DOHH2 (cell line): ENCODE data around the gene RHOT2.

Experiments used
- H3F3A ChIP-seq: fragments of 200-600 bp; sonication (generic), shearing (Covaris generic); 2 replicates; pipeline ENCODE4 v1.6.0; 2016; ENCODE audit warnings: antibody characterized with exemption, mild to moderate bottlenecking; ENCODE audit not compliant: control insufficient read depth, insufficient read depth
- H3K27ac ChIP-seq: fragments of 200-600 bp; sonication (generic); 2 replicates; pipeline ENCODE4 v1.5.1; 2014; ENCODE audit warnings: low read depth, mild to moderate bottlenecking, low read length, moderate library complexity
- H3K27me3 ChIP-seq: fragments of 200-600 bp; sonication (generic); 2 replicates; pipeline ENCODE4 v1.6.1; 2014; ENCODE audit warnings: mild to moderate bottlenecking, low read length, mixed read lengths; ENCODE audit not compliant: control insufficient read depth
- H3K36me3 ChIP-seq: fragments of 200-600 bp; sonication (generic); 2 replicates; pipeline ENCODE4 v1.6.1; 2014; ENCODE audit warnings: mild to moderate bottlenecking, low read length, moderate library complexity, mixed read lengths; ENCODE audit not compliant: control insufficient read depth
- H3K4me1 ChIP-seq: fragments of 200-600 bp; sonication (generic); 2 replicates; pipeline ENCODE4 v1.6.1; 2014; ENCODE audit warnings: mild to moderate bottlenecking, low read length, mixed read lengths; ENCODE audit not compliant: control insufficient read depth
- H3K4me2 ChIP-seq: fragments of 200-600 bp; sonication (generic); 2 replicates; pipeline ENCODE4 v1.6.0; 2014; ENCODE audit warnings: mild to moderate bottlenecking, low read length, moderate library complexity
- H3K4me3 ChIP-seq: fragments of 200-600 bp; sonication (generic); 2 replicates; pipeline ENCODE4 v1.5.1; 2014; ENCODE audit warnings: mild to moderate bottlenecking, low read length, mixed read lengths
- H3K79me2 ChIP-seq: fragments of 200-600 bp; sonication (generic); 2 replicates; pipeline ENCODE4 v1.6.1; 2014; ENCODE audit warnings: mild to moderate bottlenecking, low read length, mixed read lengths; ENCODE audit not compliant: control insufficient read depth
- H3K9me2 ChIP-seq: fragments of 200-600 bp; sonication (generic); replicated peaks from 2 replicates; pipeline ENCODE4 v1.6.1; 2014; ENCODE audit warnings: mild to moderate bottlenecking, low read length, mixed read lengths; ENCODE audit not compliant: control insufficient read depth
- H3K9me3 ChIP-seq: fragments of 200-600 bp; sonication (generic); 2 replicates; pipeline ENCODE4 v1.6.1; 2014; ENCODE audit warnings: antibody characterized with exemption, low read length, mixed read lengths; ENCODE audit not compliant: control insufficient read depth, insufficient read depth
- H4K20me1 ChIP-seq: fragments of 200-600 bp; sonication (generic); 2 replicates; pipeline ENCODE4 v1.6.0; 2014; ENCODE audit warnings: low read depth, mild to moderate bottlenecking, antibody characterized with exemption, low read length, moderate library complexity; ENCODE audit not compliant: control insufficient read depth, insufficient read depth
- CTCF ChIP-seq: fragments of 200-600 bp; sonication (generic); IDR thresholded peaks from one replicate; pipeline ENCODE4 v1.5.1; 2014; ENCODE audit warnings: antibody characterized with exemption, mild to moderate bottlenecking, low read depth, low read length; ENCODE audit not compliant: poor library complexity, severe bottlenecking
- EZH2phosphoT487 ChIP-seq: fragments of 200-600 bp; sonication (generic); IDR thresholded peaks from 2 replicates; pipeline ENCODE4 v1.6.1; 2017; ENCODE audit warnings: borderline replicate concordance, mild to moderate bottlenecking, antibody characterized with exemption, low read length, moderate library complexity, mixed read lengths

The RHOT2 gene

GRCh38 chr16:676913-677312 is 9.0 kb downstream of the RHOT2 start:
- Histone ChIP-seq H3K4me2 (no peak overlapping the region), H3K4me1 (peaks cover 29% of the 10 kb centered on the region), H3K4me3 (no peak overlapping the region), H3K27ac (no peak overlapping the region), H4K20me1 (peaks cover 16% of the 10 kb centered on the region; the same call in 1 of the 2 replicates), H3K27me3 (peaks cover 3% of the 10 kb centered on the region; the same call in 1 of the 2 replicates), H3K79me2 (peaks cover 16% of the 10 kb centered on the region), H3K36me3 (peaks cover 38% of the 10 kb centered on the region), H3K9me2 (no peaks in the 10 kb centered on the region), H3K9me3 (no peaks in the 10 kb centered on the region), H3F3A (no peaks in the 10 kb centered on the region; the same call in 1 of the 2 replicates)
- TF ChIP-seq CTCF (no peak), EZH2phosphoT487 (no peak)

GRCh38 chr16:677316-678190 is 9.6 kb downstream of the RHOT2 start:
- Histone ChIP-seq H3F3A (no peaks in the 10 kb centered on the region; the same call in 1 of the 2 replicates), H3K4me3 (no peak overlapping the region), H3K27me3 (peaks cover 3% of the 10 kb centered on the region; the same call in 1 of the 2 replicates), H3K9me3 (no peaks in the 10 kb centered on the region), H3K4me2 (no peak overlapping the region), H3K79me2 (peaks cover 22% of the 10 kb centered on the region), H3K36me3 (peaks cover 38% of the 10 kb centered on the region), H3K27ac (no peak overlapping the region), H3K9me2 (no peaks in the 10 kb centered on the region), H4K20me1 (peaks cover 17% of the 10 kb centered on the region; the same call in 1 of the 2 replicates), H3K4me1 (peaks cover 35% of the 10 kb centered on the region)
- TF ChIP-seq CTCF (no peak), EZH2phosphoT487 (no peak)

GRCh38 chr16:678209-678857 is 10.4 kb downstream of the RHOT2 start:
- Histone ChIP-seq H3K27ac (no peak overlapping the region), H3K4me2 (no peak overlapping the region), H3K4me3 (no peak overlapping the region), H3K9me2 (no peaks in the 10 kb centered on the region), H3K79me2 (peaks cover 30% of the 10 kb centered on the region), H3K4me1 (peaks cover 43% of the 10 kb centered on the region), H3K9me3 (no peaks in the 10 kb centered on the region), H3K27me3 (peaks cover 3% of the 10 kb centered on the region; the same call in 1 of the 2 replicates), H3F3A (no peaks in the 10 kb centered on the region; the same call in 1 of the 2 replicates), H3K36me3 (peaks cover 38% of the 10 kb centered on the region), H4K20me1 (peaks cover 23% of the 10 kb centered on the region)
- no peak for TF ChIP-seq CTCF
- no peak for TF ChIP-seq EZH2phosphoT487
